ENCODE measurements around the gene USP47. TPM values are rescaled to one million over a fixed set of nuclear protein-coding genes. Genes with fewer than 3 reads are reported as not detected.

USP47 gene
- polyA plus RNA-seq, 2 of the 4 experiments (the other 2 are of a cell fraction), result 31.0 to 32.8 TPM

DNA sequence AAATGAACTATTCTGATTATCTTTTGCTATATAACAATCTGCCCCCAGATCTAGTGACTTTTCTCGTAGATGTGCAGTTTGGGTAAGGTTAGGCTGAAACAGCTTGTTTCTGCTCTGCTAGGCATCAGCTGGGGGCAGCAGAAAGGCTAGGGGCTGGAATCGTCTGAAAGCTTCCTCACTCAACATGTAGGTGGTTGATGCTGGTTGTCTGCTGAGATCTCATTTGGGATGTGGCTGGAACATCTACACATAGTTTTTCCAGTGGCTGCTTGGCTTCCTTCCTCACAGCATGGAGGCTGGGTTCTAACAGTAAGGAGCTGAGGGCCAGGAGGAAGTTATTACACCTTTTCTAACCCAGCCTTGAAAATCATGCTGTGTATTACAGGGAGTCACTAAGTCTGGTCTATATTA, 30.2 kb downstream of the USP47 start:
- TF ChIP-seq FOXS1 (CRISPR knock-in tag; IDR thresholded peaks at IDR 0.05), result no peak
- TF ChIP-seq EHMT2 (IDR thresholded peaks at IDR 0.05; ENCODE audit: low read depth), result no peak
- TF ChIP-seq HMGXB4 (CRISPR knock-in tag; IDR thresholded peaks at IDR 0.05; ENCODE audit: borderline replicate concordance), result no peak
- TF ChIP-seq ATOH8 (CRISPR knock-in tag; IDR thresholded peaks at IDR 0.05; ENCODE audit: low read depth), result no peak
- TF ChIP-seq CBX8 (IDR thresholded peaks at IDR 0.05), result no peak
- no peak for TF ChIP-seq NFE2L2 (conservative IDR thresholded peaks at IDR 0.05; ENCODE audit: low read length)
- TF ChIP-seq HDAC2 (IDR thresholded peaks at IDR 0.05), result no peak
- TF ChIP-seq NR3C1 (IDR thresholded peaks at IDR 0.05), result no peak
- TF ChIP-seq HEYL (CRISPR knock-in tag; IDR thresholded peaks at IDR 0.05), result no peak
- TF ChIP-seq FOSB (CRISPR knock-in tag; IDR thresholded peaks at IDR 0.05), result no peak
- TF ChIP-seq RAD21 (conservative IDR thresholded peaks at IDR 0.05 in 1 of 2, IDR thresholded peaks at IDR 0.05 in 1 of 2), result no peak
- no peak for TF ChIP-seq RARB (CRISPR knock-in tag; IDR thresholded peaks at IDR 0.05)
- no peak for TF ChIP-seq CHD2 (IDR thresholded peaks at IDR 0.05; ENCODE audit: low read length, partially characterized antibody)
- no peak for TF ChIP-seq TFCP2L1 (CRISPR knock-in tag; IDR thresholded peaks at IDR 0.05)
- TF ChIP-seq KDM5A (IDR thresholded peaks at IDR 0.05), result no peak
- TF ChIP-seq, protein P1, sequence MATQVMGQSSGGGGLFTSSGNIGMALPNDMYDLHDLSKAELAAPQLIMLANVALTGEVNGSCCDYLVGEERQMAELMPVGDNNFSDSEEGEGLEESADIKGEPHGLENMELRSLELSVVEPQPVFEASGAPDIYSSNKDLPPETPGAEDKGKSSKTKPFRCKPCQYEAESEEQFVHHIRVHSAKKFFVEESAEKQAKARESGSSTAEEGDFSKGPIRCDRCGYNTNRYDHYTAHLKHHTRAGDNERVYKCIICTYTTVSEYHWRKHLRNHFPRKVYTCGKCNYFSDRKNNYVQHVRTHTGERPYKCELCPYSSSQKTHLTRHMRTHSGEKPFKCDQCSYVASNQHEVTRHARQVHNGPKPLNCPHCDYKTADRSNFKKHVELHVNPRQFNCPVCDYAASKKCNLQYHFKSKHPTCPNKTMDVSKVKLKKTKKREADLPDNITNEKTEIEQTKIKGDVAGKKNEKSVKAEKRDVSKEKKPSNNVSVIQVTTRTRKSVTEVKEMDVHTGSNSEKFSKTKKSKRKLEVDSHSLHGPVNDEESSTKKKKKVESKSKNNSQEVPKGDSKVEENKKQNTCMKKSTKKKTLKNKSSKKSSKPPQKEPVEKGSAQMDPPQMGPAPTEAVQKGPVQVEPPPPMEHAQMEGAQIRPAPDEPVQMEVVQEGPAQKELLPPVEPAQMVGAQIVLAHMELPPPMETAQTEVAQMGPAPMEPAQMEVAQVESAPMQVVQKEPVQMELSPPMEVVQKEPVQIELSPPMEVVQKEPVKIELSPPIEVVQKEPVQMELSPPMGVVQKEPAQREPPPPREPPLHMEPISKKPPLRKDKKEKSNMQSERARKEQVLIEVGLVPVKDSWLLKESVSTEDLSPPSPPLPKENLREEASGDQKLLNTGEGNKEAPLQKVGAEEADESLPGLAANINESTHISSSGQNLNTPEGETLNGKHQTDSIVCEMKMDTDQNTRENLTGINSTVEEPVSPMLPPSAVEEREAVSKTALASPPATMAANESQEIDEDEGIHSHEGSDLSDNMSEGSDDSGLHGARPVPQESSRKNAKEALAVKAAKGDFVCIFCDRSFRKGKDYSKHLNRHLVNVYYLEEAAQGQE (IDR thresholded peaks at IDR 0.05), result no peak
- peak; percentile 24 to 56; a peak in 3 of 6 replicates for ATAC-seq
- ChIA-PET POLR2A (interaction anchor here (1.0 kb wide), 1 partner anchor 1014 kb away, joined by 4 read pairs; no protein-coding TSS in a partner anchor), CTCF (interaction anchor here (0.9 to 1.6 kb wide), 4 partner anchors 9 to 73 kb away, joined by 3 to 4 read pairs (median 3); no protein-coding TSS in a partner anchor)
- H3K4me1 ChIP-seq, result peaks cover 14% of the 10 kb centered on the region; the same call in 2 of the 3 replicates
- no peak overlapping the region for H3K4me2 ChIP-seq
- no peak for DNase-seq (ENCODE audit: low read depth in 1 of 2, low spot score in 1 of 2)
- no peak for FAIRE-seq
- H3K4me3 ChIP-seq, result no peak overlapping the region
- 82% methylated on average over 2 of the region's 2 CpGs for WGBS (ENCODE audit: missing lambda C conversion rate)
- no peak overlapping the region for H3K27ac ChIP-seq
- H3K9me3 ChIP-seq, result peaks cover 7% of the 10 kb centered on the region; the same call in 1 of the 3 replicates

DNA sequence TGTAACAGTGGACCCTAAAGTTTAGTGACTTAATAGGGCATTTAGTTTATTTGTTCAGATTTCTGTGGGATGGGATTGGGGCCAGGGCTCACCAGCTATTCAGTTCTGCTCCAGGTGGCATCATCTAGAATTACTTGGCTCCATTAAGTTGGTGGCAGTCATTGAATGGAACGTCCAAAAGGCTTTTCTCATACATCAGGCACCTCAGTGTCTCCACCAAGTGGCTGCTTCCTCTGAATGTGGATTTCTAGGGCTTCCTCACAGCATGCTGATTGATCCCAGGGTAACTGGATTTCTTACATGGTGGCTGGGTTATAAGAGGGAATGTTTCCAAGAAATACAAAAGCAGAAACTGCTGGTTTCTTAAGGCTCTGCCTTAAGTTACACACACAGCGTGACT, 34.7 kb downstream of the USP47 start:
- H3K27ac ChIP-seq, result no peak overlapping the region
- H3K4me3 ChIP-seq, result no peak overlapping the region
- ChIA-PET POLR2A (no interaction called here), CTCF (interaction anchor here (0.6 to 2.6 kb wide), 6 partner anchors 12 to 836 kb away, joined by 3 to 18 read pairs (median 3); no protein-coding TSS in a partner anchor)
- no peak for FAIRE-seq
- H3K4me1 ChIP-seq, result peaks cover 13% of the 10 kb centered on the region; the same call in 2 of the 3 replicates
- H3K4me2 ChIP-seq, result no peak overlapping the region
- peak; percentile 34 to 55; a peak in 3 of 6 replicates for ATAC-seq
- DNase-seq (ENCODE audit: low read depth in 1 of 2, low spot score in 1 of 2), result peak in 1 of 2 experiments; percentile 40
- 86% methylated on average over 2 of the region's 2 CpGs for WGBS (ENCODE audit: missing lambda C conversion rate)
- TF ChIP-seq NPAS2 (CRISPR knock-in tag; IDR thresholded peaks at IDR 0.05; ENCODE audit: borderline replicate concordance), result no peak
- no peak for TF ChIP-seq ZFP36 (IDR thresholded peaks at IDR 0.05; ENCODE audit: borderline replicate concordance, partially characterized antibody)
- TF ChIP-seq, protein P2, sequence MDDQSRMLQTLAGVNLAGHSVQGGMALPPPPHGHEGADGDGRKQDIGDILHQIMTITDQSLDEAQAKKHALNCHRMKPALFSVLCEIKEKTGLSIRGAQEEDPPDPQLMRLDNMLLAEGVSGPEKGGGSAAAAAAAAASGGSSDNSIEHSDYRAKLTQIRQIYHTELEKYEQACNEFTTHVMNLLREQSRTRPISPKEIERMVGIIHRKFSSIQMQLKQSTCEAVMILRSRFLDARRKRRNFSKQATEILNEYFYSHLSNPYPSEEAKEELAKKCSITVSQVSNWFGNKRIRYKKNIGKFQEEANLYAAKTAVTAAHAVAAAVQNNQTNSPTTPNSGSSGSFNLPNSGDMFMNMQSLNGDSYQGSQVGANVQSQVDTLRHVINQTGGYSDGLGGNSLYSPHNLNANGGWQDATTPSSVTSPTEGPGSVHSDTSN (IDR thresholded peaks at IDR 0.05), result no peak
- TF ChIP-seq CBX8 (IDR thresholded peaks at IDR 0.05), result no peak
- TF ChIP-seq, protein P3, sequence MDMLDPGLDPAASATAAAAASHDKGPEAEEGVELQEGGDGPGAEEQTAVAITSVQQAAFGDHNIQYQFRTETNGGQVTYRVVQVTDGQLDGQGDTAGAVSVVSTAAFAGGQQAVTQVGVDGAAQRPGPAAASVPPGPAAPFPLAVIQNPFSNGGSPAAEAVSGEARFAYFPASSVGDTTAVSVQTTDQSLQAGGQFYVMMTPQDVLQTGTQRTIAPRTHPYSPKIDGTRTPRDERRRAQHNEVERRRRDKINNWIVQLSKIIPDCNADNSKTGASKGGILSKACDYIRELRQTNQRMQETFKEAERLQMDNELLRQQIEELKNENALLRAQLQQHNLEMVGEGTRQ (IDR thresholded peaks at IDR 0.05), result no peak
- no peak for TF ChIP-seq E2F6 (IDR thresholded peaks at IDR 0.05; ENCODE audit: borderline replicate concordance, low read depth)
- TF ChIP-seq HDAC2 (IDR thresholded peaks at IDR 0.05), result no peak
- TF ChIP-seq RAD21 (conservative IDR thresholded peaks at IDR 0.05 in 1 of 2, IDR thresholded peaks at IDR 0.05 in 1 of 2), result peak in 1 of 2 experiments; percentile 29; a peak in 2 of 5 replicates
- TF ChIP-seq NR3C1 (IDR thresholded peaks at IDR 0.05), result no peak
- peak; percentile 14; the same call in 1 of the 3 replicates for TF ChIP-seq SMC3 (IDR thresholded peaks at IDR 0.05)
- TF ChIP-seq RARB (CRISPR knock-in tag; IDR thresholded peaks at IDR 0.05), result no peak
- TF ChIP-seq, protein P4, sequence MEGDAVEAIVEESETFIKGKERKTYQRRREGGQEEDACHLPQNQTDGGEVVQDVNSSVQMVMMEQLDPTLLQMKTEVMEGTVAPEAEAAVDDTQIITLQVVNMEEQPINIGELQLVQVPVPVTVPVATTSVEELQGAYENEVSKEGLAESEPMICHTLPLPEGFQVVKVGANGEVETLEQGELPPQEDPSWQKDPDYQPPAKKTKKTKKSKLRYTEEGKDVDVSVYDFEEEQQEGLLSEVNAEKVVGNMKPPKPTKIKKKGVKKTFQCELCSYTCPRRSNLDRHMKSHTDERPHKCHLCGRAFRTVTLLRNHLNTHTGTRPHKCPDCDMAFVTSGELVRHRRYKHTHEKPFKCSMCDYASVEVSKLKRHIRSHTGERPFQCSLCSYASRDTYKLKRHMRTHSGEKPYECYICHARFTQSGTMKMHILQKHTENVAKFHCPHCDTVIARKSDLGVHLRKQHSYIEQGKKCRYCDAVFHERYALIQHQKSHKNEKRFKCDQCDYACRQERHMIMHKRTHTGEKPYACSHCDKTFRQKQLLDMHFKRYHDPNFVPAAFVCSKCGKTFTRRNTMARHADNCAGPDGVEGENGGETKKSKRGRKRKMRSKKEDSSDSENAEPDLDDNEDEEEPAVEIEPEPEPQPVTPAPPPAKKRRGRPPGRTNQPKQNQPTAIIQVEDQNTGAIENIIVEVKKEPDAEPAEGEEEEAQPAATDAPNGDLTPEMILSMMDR (IDR thresholded peaks at IDR 0.05), result peak; percentile 25
- H3K9me3 ChIP-seq, result no peaks in the 10 kb centered on the region
